SK-N-SH treated with all-trans-retinoic acid at 6 μM for 48 hours (cell line): ENCODE results near the gene SLC35D2.

Experiments
- ATAC-seq: fragments of 200-7000 bp; cut with Tn5 transposase; 3 replicates; pipeline ENCODE4 v1.9.1; 2020; ENCODE audit warnings: mild to moderate bottlenecking, moderate library complexity
- ARNTL ChIP-seq: fragments of 450-650 bp; formaldehyde crosslinking; IDR thresholded peaks from 2 replicates; pipeline ENCODE4 v1.5.0; 2020; ENCODE audit warnings: low read depth, mild to moderate bottlenecking, moderate library complexity, borderline replicate concordance
- BACH2 ChIP-seq: fragments of 250-450 bp; sonication (Bioruptor Pico); IDR thresholded peaks from 2 replicates; pipeline ENCODE4 v1.9.0; 2021; ENCODE audit warnings: mild to moderate bottlenecking, borderline replicate concordance
- CREB5 ChIP-seq: fragments of 250-450 bp; sonication (Bioruptor Pico); IDR thresholded peaks from 2 replicates; pipeline ENCODE4 v1.5.1; 2020; ENCODE audit warnings: low read depth, mild to moderate bottlenecking, moderate library complexity
- CSDC2 ChIP-seq: fragments of 250-450 bp; sonication (Bioruptor Pico); IDR thresholded peaks from 2 replicates; pipeline ENCODE4 v1.5.0; 2020; ENCODE audit warnings: mild to moderate bottlenecking, moderate library complexity
- CSRNP3 ChIP-seq: fragments of 250-450 bp; sonication (Bioruptor Pico); IDR thresholded peaks from 2 replicates; pipeline ENCODE4 v1.5.1; 2021; ENCODE audit warnings: mild to moderate bottlenecking, moderate library complexity
- ESRRG ChIP-seq: fragments of 250-450 bp; sonication (Bioruptor Pico); IDR thresholded peaks from 2 replicates; pipeline ENCODE4 v1.6.1; 2021; ENCODE audit warnings: mild to moderate bottlenecking
- GLIS3 ChIP-seq: fragments of 250-450 bp; sonication (Bioruptor Pico); IDR thresholded peaks from 2 replicates; pipeline ENCODE4 v1.5.0; 2020; ENCODE audit warnings: mild to moderate bottlenecking, moderate library complexity
- ISL1 ChIP-seq: fragments of 250-450 bp; sonication (Bioruptor Pico); IDR thresholded peaks from 2 replicates; pipeline ENCODE4 v2.1.2; 2022; ENCODE audit warnings: mild to moderate bottlenecking, moderate library complexity
- OSR1 ChIP-seq: fragments of 250-450 bp; sonication (Bioruptor Pico); IDR thresholded peaks from 2 replicates; pipeline ENCODE4 v1.8.0; 2022; ENCODE audit warnings: moderate library complexity, mild to moderate bottlenecking, inconsistent platforms
- PATZ1 ChIP-seq: fragments of 250-450 bp; sonication (Bioruptor Pico); IDR thresholded peaks from 2 replicates; pipeline ENCODE4 v1.8.0; 2020; ENCODE audit warnings: mild to moderate bottlenecking, moderate library complexity, borderline replicate concordance
- PPARA ChIP-seq: fragments of 250-450 bp; sonication (Bioruptor Pico); IDR thresholded peaks from 2 replicates; pipeline ENCODE4 v1.5.0; 2020; ENCODE audit warnings: mild to moderate bottlenecking, borderline replicate concordance
- RARB ChIP-seq: fragments of 250-450 bp; sonication (Bioruptor Pico); IDR thresholded peaks from 2 replicates; pipeline ENCODE4 v1.8.0; 2021; ENCODE audit warnings: mild to moderate bottlenecking, moderate library complexity
- SNAI2 ChIP-seq: fragments of 250-450 bp; sonication (Bioruptor Pico); IDR thresholded peaks from 2 replicates; pipeline ENCODE4 v1.5.0; 2020; ENCODE audit warnings: mild to moderate bottlenecking, moderate library complexity
- TCF4 ChIP-seq: fragments of 250-450 bp; sonication (Bioruptor Pico); IDR thresholded peaks from 2 replicates; pipeline ENCODE4 v1.8.0; 2021; ENCODE audit warnings: mild to moderate bottlenecking, moderate library complexity, borderline replicate concordance
- TOX ChIP-seq: fragments of 250-450 bp; sonication (Bioruptor Pico); IDR thresholded peaks from 2 replicates; pipeline ENCODE4 v1.8.0; 2021; ENCODE audit warnings: mild to moderate bottlenecking, moderate library complexity, borderline replicate concordance
- TSHZ2 ChIP-seq: fragments of 250-450 bp; sonication (Bioruptor Pico); IDR thresholded peaks from 2 replicates; pipeline ENCODE4 v1.5.0; 2020; ENCODE audit warnings: mild to moderate bottlenecking, moderate library complexity
- ZC3H10 ChIP-seq: fragments of 250-450 bp; sonication (Bioruptor Pico); IDR thresholded peaks from 2 replicates; pipeline ENCODE4 v1.5.1; 2021; ENCODE audit warnings: mild to moderate bottlenecking, moderate library complexity
- ZFP3 ChIP-seq: fragments of 250-450 bp; sonication (Bioruptor Pico); IDR thresholded peaks from 2 replicates; pipeline ENCODE4 v1.5.0; 2020; ENCODE audit warnings: mild to moderate bottlenecking, moderate library complexity
- ZFP30 ChIP-seq: fragments of 450-650 bp; formaldehyde crosslinking; IDR thresholded peaks from 2 replicates; pipeline ENCODE4 v1.5.0; 2022; ENCODE audit warnings: mild to moderate bottlenecking, moderate library complexity
- ZNF70 ChIP-seq: fragments of 450-650 bp; formaldehyde crosslinking; IDR thresholded peaks from 2 replicates; pipeline ENCODE4 v1.5.0; 2020; ENCODE audit warnings: mild to moderate bottlenecking, moderate library complexity
- ZNF8 ChIP-seq: fragments of 450-650 bp; formaldehyde crosslinking; IDR thresholded peaks from 2 replicates; pipeline ENCODE4 v1.5.0; 2020; ENCODE audit warnings: mild to moderate bottlenecking, moderate library complexity

Gene SLC35D2

GRCh38 chr9:96398582-96399324 is 15.2 kb upstream of the SLC35D2 start:
- ATAC-seq, result peak; percentile 82
- no peak for TF ChIP-seq TCF4 (CRISPR knock-in tag)
- no peak for TF ChIP-seq CSRNP3 (CRISPR knock-in tag)
- no peak for TF ChIP-seq CREB5
- TF ChIP-seq SNAI2 (CRISPR knock-in tag), result no peak
- TF ChIP-seq ZFP30 (CRISPR knock-in tag), result no peak
- no peak for TF ChIP-seq TOX (CRISPR knock-in tag)
- no peak for TF ChIP-seq ZNF70 (CRISPR knock-in tag)
- TF ChIP-seq OSR1 (CRISPR knock-in tag), result no peak
- no peak for TF ChIP-seq ISL1 (CRISPR knock-in tag)
- TF ChIP-seq ZNF8 (CRISPR knock-in tag), result no peak
- no peak for TF ChIP-seq ZC3H10 (CRISPR knock-in tag)
- no peak for TF ChIP-seq ARNTL (CRISPR knock-in tag)
- TF ChIP-seq RARB (CRISPR knock-in tag), result no peak
- TF ChIP-seq PPARA, result no peak
- no peak for TF ChIP-seq GLIS3 (CRISPR knock-in tag)

GRCh38 chr9:96395964-96396363 is 12.5 kb upstream of the SLC35D2 start:
- no peak for ATAC-seq
- TF ChIP-seq TCF4 (CRISPR knock-in tag) (no peak), SNAI2 (CRISPR knock-in tag) (no peak), GLIS3 (CRISPR knock-in tag) (no peak)

GRCh38 chr9:96394832-96395496 is 11.5 kb upstream of the SLC35D2 start:
- no peak for ATAC-seq

More at GRCh38 chr9:96394832-96395496, 11.5 kb upstream of the SLC35D2 start:
- no peak for TF ChIP-seq ISL1 (CRISPR knock-in tag)
- no peak for TF ChIP-seq CSDC2 (CRISPR knock-in tag)
- no peak for TF ChIP-seq ARNTL (CRISPR knock-in tag)
- no peak for TF ChIP-seq ZNF8 (CRISPR knock-in tag)
- no peak for TF ChIP-seq TSHZ2 (CRISPR knock-in tag)
- TF ChIP-seq TOX (CRISPR knock-in tag), result no peak
- no peak for TF ChIP-seq ZNF70 (CRISPR knock-in tag)
- no peak for TF ChIP-seq ZFP3 (CRISPR knock-in tag)
- no peak for TF ChIP-seq CSRNP3 (CRISPR knock-in tag)
- TF ChIP-seq RARB (CRISPR knock-in tag), result no peak
- no peak for TF ChIP-seq BACH2 (CRISPR knock-in tag)
- no peak for TF ChIP-seq CREB5
- TF ChIP-seq SNAI2 (CRISPR knock-in tag), result no peak
- no peak for TF ChIP-seq PATZ1 (CRISPR knock-in tag)
- TF ChIP-seq ESRRG (CRISPR knock-in tag), result no peak
- TF ChIP-seq TCF4 (CRISPR knock-in tag), result no peak
- TF ChIP-seq OSR1 (CRISPR knock-in tag), result no peak
- TF ChIP-seq GLIS3 (CRISPR knock-in tag), result no peak
- TF ChIP-seq, all 23 proteins: peak for 0
